NCI-H510A (cell line): ENCODE results near the gene ZNF654.
A peak's percentile ranks its signal among the peaks of the same experiment; 100 is the strongest.
"Not testable (repeated sequence)": the region's sequence is repeated elsewhere in the genome, so short reads cannot be mapped to it uniquely, and the experiment has no call there.

ENCODE experiments used
- DNase-seq: peaks from one replicate; lab custom pipeline; 2025; lab: John Stamatoyannopoulos, UW

ZNF654 gene

DNA sequence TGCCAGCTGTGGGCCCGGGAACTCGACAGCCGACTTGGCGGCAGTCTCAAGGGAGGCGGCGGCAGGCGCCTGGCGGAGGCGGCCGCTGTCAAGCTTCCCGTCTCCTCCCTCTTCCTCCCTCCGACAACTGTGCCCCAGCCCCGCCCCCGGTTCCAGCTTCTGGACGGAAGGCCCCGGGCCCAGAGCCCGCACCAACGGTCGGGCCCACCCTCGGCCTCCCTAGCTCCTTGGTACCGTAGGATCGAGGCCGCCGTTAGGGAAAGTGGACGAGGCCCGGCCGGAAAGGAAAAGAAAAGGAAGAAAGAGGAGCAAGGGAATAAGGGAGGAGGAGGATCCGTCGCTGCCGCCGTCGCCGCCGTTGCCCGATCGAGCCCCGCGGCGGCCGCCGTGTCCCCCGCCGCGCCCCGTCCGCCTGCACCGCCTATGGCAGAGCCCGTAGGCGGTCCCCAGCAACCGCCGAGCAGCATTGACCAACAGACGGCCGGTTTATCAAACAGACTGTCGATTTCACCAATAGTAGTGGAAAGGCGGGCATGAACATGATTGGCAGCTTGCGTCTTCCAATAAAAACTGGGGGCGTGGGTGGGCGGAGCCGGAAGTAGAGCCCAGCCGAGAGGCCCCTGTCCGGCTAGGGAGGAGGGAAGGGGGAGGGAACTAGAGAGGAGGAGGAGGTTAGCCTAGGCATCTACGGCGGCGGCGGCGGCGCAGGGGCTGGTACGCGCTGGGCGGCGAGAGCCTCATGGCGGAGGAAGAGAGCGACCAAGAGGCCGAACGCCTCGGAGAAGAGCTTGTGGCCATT is at the start of gene ZNF654, which contains the start of gene CGGBP1:
ZNF654 (plus strand) TSS at position 675 of the 799 bp plus-strand sequence; CDS start at position 740, 65 bp downstream.
CGGBP1 (minus strand) TSS at position 425 of the 799 bp plus-strand sequence. CDS start 3,029 bp downstream, outside the sequence.
- peak; percentile 99 for DNase-seq

DNA sequence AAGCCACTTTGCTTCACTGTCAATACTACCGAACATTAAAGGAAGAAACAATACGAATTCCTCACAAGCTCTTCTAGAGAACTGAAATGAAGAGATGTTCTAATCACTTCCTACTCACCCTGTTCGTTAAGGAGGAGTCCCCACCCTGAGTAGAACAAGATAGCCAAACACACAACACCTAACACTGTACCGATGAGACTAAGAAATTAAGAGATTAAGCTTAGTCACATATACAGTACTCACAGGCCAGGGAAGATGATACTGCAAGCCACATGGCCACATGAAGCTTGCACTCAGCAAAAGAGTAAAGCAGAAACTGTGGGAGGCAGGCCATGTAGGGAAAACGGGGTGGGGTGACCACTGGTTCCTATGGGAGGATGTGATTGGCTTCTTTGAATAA is 48.2 kb upstream of the ZNF654 start:
- DNase-seq: no peak

DNA sequence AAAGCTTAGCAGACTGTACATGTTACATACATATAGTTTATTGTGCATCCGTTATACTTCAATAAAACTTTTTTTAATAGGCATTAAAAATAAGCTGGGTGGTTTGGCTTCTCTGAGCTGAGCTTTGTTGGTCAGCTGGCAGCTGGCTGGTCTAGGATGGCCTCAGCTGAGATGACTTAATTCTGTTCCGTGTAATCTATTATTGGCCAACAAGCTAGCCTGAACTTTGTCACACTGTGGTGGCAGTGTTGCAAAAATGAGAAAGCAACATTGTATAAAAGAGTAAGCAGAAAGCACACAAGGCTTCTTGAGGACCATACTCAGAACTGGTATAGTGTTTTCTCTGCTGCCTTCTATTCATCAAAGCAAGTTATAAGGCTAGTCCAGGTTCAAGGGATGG is 45.5 kb upstream of the ZNF654 start:
- DNase-seq: no peak

DNA sequence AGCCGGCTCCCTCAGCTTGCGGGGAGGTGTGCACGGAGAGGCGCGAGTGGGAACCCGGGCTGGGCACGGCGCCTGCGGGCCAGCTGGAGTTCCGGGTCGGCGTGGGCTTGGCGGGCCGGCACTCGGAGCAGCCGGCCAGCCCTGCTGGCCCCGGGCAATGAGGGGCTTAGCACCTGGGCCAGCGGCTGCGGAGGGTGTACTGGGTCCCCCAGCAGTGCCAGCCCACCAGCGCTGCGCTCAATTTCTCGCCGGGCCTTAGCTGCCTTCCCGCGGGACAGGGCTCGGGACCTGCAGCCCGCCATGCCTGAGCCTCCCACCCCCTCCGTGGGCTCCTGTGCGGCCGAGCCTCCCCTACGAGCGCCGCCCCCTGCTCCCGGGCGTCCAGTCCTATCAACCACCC is 43.4 kb upstream of the ZNF654 start:
- DNase-seq: not testable (repeated sequence)

DNA sequence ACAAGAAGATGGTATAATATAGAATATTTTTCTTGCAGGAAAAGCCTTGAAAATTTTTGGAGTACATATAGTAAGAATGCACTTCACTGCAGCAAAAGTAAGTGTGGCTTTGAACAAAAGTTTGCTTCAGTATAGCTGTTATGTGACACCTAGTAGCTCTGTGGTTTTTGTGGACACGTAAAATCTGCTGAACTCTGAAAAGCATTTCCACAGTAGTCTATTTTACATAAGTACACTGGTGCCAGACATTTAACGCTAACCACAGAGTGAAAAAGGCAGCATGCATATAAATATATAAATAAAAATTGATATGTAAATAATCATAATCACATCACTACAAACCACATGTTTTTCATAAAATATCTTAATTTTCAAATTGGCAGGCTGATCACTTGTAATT is 40.0 kb upstream of the ZNF654 start:
- no peak for DNase-seq

DNA sequence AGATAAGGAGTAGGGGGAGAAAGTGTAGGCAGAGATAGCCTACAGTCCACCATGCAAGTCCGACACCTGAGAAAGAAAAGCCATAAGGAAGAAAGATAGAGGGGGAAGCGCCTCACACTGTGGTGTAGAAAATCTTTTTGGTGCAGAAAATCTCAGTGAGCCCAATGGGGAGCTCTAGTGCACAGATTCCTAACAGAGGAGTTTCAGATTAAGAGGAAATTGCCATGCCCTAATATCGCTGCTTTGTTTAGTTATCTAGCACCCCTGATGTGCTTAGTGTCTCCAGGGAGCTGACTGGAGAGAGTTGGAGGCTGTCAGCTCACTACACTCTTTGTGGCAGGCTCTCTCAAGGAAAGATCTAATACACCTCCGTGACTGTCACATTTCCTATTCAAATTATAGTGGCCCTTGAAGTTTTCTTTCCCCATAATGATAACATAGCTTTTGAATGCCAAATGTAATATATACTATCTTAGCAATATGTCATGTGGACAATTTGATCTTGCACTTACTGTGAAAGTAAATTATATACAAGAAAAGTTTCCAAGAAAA is 34.0 kb upstream of the ZNF654 start:
- DNase-seq: no peak

DNA sequence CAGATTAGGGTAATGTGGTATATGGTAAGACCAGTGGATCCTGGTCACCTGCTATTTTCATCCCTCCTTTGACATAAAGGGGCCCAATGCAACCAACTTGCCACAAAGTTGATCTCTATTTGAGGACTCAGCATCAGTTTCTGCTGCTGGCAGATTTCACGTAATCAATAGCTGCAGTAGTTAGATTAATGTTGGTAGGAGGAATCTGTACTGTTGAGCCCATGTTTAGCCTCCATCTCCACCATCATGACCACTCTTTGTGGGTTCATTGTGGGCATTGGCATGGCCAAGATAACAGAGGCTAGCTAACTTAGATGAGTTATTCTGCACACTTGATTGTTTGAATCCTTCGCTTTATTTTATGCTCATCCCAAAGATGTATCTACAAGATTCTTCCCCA is 30.2 kb upstream of the ZNF654 start:
- DNase-seq: no peak

DNA sequence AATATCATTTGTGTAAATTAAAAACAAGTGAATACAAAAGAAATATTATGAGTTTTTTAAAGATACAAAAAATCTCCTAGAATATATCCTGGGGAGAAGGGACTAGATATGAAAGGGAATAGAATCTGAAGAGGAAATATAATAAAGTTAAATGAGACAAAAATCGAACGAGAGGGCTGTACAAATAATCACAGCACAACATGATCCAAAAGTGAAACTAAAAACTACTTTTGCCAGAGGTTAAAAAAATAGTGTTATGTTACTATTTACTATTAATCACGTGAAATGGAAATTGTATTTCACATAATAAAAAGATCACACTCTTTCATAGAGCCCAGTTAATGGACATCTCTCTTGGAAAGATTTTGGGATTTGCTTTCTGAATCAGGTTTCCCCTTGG is 28.8 kb upstream of the ZNF654 start:
- DNase-seq: no peak

DNA sequence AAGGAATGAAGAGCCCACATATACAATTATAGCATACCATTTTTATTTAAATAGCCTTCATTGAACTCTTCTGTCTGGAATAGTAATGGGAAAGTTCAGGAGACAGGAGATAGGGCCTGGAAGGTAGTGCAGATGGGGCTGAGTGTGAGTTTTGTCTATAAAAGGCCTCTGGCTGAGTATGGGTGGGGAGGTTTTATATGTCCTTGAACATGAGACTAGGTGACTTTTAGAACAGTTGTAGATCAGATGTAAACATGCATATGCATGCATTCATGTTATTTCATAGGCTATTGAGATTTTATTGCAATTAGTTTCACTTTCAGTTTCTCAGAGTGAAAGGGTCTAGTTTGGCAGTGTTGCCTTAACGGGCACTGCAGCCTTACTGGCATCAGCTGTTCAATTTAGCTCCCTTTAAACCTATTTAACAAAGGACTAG is 27.4 kb upstream of the ZNF654 start:
- DNase-seq: no peak

DNA sequence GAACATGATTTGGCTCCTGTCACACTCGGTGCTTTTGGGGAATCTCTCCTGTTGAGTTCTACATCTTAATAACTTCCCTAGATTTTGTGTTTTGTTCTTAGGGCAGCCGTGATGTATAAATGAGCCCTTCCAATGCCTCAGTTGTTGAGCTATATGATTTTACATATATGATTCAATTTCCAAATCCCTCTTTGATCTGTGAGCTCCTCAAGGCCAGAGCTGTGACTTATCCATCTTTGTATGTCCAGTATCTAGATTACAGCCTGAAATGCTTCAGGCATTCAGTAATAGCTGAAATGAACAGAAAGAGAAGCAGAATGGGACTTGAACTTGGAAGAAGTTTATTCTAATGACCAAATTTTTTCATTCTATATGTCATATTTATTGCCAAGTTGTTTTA is 26.8 kb upstream of the ZNF654 start:
- DNase-seq: no peak

DNA sequence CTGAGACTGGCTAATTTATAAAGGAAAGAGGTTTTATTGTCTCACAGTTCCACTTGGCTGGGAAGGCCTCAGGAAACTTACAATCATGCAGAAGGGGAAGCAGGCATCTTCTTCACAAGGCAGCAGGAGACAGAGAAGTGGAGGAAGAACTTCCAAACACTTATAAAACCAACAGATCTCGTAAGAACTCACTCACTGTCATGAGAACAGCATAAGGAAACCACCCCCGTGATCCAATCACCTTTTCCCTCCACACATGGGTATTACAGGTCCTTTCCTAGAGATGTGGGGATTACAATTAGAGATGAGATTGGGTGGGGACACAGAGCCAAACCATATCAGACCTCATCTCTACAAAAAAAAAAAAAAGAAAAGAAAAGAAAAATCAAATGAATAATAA is 26.0 kb upstream of the ZNF654 start:
- DNase-seq: no peak

DNA sequence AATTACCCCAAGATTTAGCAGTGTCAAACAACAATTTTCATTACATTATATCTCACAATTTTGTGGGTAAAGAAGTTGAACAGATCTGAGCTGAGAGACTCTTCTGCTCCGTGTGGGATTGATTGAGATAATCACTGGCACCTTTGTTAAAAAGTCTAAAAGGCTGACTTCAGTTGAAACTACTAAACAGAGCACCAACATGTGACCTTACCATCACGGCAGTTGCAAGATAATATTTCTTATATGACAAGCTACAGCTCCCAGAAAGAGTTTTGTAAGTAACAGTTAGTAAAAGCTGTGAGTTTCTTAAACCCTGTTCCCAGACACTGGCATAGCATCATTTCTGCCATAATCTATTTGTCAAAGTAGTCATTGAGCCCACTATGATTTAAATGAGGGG is 25.2 kb upstream of the ZNF654 start:
- no peak for DNase-seq

DNA sequence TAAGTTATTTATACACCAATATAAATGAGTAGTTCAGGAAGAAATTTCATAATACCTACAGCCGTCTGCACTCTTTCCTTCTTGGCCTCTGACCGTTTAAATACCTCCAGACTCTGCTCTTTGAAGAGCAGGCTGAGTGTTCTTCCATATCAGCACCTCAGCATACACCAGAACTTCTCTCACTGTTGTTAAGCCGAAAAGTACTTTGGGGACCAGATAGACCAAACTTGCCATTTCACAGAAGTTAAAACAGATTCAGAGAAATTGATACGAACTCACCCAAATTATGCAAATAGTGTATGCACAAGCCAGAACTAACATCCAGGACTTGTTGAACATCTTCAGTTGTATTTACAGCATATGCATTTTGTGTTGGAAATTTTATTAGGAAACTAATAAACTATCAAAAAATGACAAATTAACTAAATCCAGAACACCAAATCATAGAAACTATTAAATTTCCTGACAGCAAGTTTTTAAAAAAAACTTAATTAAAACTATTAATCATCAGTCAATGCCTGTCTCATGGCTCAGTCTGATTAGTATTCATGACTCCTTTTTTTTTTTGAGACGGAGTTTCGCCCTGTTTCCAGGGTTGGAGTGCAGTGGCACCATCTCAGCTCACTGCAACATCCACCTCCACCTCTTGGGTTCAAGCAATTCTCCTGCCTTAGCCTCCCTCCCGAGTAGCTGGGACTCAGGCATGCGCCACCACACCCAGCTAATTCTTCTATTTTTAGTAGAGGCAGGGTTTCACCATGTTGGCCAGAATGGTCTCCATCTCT is 24.4 kb upstream of the ZNF654 start:
- DNase-seq: no peak

DNA sequence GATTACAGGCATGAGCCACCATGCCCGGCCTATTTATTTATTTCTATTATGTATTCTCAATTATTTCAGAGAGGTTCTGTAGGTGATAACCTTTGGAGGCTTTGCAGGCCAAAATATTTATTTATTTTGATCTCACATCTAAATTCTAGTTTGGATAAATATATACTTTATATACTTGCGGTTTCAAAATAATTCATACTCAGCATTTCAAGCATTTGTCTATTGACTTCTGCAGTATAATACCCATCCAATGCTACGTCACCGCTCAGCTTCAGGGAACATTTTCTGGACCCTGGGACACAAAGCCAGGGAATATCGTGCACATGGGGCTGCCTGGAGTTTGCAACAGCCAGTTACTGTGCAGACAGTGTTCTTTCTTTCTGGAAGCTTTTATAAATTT is 22.8 kb upstream of the ZNF654 start:
- no peak for DNase-seq

DNA sequence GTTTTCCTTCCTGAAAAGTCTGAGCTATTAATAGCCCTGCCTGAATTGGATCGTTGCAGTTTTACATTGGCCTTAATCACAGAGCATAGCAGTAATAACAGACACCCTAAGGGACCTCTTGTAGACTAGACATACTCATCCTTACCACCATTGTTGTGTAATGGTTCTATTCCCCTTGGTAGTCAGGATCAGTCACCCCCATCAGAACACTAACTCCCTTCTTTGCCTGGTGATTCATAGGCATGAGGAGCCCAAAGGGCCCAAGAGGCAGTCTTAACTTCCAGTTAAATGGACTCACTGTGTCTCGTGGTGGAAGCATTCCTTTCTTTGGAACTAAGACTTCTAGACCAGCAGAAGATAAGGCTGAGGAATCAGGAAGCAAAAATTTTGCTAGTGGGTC is 20.5 kb upstream of the ZNF654 start:
- DNase-seq: no peak

DNA sequence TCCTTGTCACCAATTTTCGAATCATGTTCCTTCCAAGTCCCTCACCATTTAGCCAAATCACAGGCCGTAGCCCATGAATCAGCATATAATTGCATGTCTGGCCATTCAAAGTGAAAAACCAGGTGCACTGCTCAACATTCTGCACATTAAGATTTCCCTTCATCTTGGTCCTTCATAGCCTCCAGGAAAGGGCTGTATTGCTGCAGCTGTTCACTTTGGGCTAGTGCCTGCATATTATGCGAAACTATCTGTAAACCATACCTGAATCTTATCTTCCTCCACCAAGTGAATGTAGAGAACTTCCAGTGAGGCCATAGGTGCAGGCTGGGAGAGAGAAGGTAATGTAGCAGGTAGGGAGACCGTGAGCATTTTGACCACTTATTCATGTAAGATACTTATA is 18.5 kb upstream of the ZNF654 start:
- no peak for DNase-seq

DNA sequence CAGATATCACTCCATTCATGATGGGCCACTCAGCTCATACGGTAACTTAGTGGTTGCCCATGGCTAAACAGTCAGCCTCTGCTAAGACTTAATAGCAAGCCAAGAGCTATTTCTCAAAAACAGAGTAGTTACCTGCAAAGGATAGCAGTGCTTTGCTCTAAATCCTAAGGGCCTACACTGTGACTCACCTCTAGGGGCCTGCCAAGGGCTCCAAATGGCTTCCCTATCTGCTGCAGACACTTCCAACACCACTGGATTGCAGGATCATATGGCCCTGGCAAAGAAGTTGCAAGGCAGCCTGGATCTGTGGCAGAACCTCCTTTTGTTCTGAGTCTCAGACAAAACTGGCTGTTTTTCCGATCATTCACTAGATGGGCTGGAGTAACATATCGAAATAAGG is 18.1 kb upstream of the ZNF654 start:
- DNase-seq: no peak

DNA sequence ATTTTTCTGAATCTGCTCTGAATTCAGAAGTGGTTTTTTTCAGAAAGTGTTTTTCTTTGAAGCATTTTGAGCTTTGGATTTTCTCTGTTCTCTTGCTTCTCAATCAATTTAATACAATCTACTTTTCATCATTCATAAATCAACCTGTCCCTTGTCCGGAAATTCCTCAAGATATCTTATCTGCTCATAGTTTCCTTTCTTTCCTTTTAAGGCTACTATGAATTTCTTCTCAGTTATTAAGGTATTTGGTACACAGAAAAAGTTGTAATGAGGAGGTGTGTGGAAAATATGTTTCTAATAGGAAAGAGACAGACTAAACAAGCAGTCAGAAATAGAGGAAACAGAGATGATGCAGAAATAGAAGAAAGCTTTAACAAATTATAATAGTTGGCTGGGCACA is 14.6 kb upstream of the ZNF654 start:
- DNase-seq: no peak

DNA sequence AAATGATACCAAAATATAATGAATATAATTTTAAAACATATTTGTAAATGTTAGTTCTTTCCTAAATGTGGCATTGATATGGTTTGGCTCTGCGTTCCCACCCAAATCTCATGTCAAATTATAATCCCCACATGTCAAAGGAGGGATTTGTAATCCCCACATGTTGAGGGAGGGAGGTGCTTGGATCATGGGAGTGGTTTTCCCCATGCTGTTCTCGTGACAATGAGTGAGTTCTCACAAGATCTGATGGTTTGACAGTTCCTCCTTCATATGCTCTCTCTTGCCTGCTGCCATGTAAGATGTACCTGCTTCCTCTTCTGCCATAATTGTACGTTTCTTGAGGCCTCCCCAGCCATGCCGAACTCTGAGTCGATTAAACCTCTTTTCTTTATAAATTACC is 12.3 kb upstream of the ZNF654 start:
- no peak for DNase-seq

DNA sequence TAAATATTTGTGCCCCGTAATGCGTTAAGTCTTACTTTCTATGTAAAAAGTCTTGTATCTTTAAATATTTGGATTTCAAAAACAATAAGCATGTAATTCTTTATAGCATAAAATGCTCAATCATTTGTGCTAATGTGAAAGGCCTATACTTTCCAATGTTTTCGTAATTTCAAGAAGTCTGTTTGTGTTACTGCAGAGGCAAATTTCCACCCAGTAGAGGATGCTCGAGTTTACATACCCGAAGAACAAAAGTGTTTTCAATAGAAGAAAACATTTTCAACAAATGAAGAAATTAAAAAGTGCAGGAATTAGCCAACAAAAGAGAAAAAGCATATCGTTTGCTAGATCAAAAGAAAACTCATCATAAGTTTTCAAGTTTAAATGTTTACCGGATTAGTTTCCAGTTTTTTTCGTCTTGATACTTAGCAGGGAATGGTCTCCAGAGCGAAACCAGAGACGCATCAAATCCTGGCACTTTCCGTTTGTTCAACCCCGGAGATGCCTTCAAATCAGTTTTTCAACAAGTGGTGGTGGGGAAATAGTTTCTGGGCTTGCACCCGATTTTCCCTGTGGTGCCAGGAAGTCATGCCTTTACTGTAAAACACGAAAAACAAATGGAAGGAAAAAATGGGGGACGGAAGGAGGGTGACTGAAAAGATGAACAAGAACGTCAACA is 1.3 kb upstream of the ZNF654 start:
- no peak for DNase-seq

DNA sequence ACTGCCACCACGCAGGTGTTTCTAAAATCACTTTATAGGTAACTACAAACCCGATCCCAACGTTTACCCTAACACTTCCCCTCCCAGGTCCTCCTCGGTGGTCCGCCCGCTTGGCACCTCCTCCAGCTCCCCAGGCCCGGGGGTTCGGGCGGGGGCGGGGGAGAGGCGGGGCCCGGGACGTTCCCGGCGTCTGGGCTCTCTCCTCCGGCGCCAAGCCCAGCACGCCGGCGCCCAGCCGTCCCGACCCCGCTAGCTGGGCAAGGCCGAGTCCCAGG is 812 bp upstream of the ZNF654 start:
- no peak for DNase-seq

DNA sequence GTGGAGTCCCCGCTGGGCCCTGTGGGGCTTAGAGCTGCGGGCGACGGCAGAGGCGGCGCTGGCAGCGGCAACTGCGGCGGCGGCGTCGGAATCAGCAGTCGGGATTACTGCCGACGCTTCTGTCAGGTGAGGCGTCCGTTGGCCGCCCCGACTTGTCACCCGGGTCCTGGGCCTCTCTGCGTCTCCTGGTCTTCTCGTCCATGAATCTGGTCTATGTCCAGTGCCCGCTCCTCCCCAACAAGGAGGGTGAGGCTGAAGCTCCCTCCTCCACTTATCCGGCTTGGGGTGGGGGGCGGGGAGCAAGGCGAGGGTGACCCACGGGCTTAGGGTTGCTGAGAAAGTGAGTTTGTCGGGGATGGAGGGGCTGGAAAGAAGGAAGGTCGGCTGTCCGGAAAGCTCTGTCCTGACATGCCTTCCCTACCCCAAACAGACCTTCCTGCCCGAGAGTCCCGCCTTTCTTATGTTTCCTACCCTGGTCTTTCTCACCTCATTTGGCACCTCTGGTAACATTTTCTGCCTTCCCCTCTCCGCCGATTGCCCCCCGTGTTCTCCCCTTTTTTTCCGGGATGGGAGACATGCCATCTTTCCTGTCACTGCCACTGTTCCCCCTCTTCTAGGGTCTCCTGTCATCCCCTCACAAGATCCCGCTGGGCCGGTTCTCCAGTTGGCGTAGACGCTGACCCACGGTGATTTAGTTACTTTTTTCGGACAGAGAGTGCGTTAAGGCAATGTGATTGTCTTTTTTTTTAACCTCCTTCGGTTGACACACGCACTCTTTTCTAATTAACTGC is 520 bp downstream of the ZNF654 start:
- DNase-seq: no peak
